WTC11 (cell line): ENCODE results near the gene LYRM7. TPM values are rescaled to one million over a fixed set of nuclear protein-coding genes. Genes with fewer than 3 reads are reported as not detected.
A peak's percentile ranks its signal among the peaks of the same experiment; 100 is the strongest.

Source experiments
- AFF4 ChIP-seq: sonication (generic); formaldehyde crosslinking; IDR thresholded peaks from 2 replicates; pipeline ENCODE4 v1.8.1; 2023; ENCODE audit warnings: mild to moderate bottlenecking, missing genetic modification reagents, borderline replicate concordance
- ARID4B ChIP-seq: sonication (generic); formaldehyde crosslinking; IDR thresholded peaks from 2 replicates; pipeline ENCODE4 v1.8.0; 2023; ENCODE audit warnings: missing genetic modification reagents, mild to moderate bottlenecking, borderline replicate concordance
- ATF1 ChIP-seq: sonication (generic); formaldehyde crosslinking; IDR thresholded peaks from 2 replicates; pipeline ENCODE4 v1.8.1; 2023; ENCODE audit warnings: mild to moderate bottlenecking, moderate library complexity, missing genetic modification reagents
- CREM ChIP-seq: sonication (generic); formaldehyde crosslinking; IDR thresholded peaks from 2 replicates; pipeline ENCODE4 v1.8.1; 2022; ENCODE audit warnings: mild to moderate bottlenecking, missing genetic modification reagents, moderate library complexity
- ELF4 ChIP-seq: sonication (generic); formaldehyde crosslinking; IDR thresholded peaks from 2 replicates; pipeline ENCODE4 v1.8.1; 2022; ENCODE audit warnings: low read depth, mild to moderate bottlenecking, moderate library complexity, missing genetic modification reagents
- EMX1 ChIP-seq: fragments of 250-450 bp; sonication (Bioruptor Pico); IDR thresholded peaks from 2 replicates; pipeline ENCODE4 v1.8.0; 2021; ENCODE audit warnings: mild to moderate bottlenecking
- FOXK1 ChIP-seq: sonication (generic); formaldehyde crosslinking; IDR thresholded peaks from 2 replicates; pipeline ENCODE4 v1.8.0; 2022; ENCODE audit warnings: mild to moderate bottlenecking, moderate library complexity, missing genetic modification reagents
- GRHL2 ChIP-seq: fragments of 250-450 bp; sonication (Bioruptor Pico); IDR thresholded peaks from 2 replicates; pipeline ENCODE4 v1.8.0; 2022; ENCODE audit warnings: mild to moderate bottlenecking, moderate library complexity; ENCODE audit not compliant: insufficient replicate concordance, severe bottlenecking
- NFATC4 ChIP-seq: fragments of 250-450 bp; sonication (Bioruptor Pico); IDR thresholded peaks from 2 replicates; pipeline ENCODE4 v1.9.0; 2021; ENCODE audit warnings: mild to moderate bottlenecking
- NR1H2 ChIP-seq: sonication (generic); formaldehyde crosslinking; IDR thresholded peaks from 2 replicates; pipeline ENCODE4 v1.9.0; 2021; ENCODE audit warnings: mild to moderate bottlenecking, moderate library complexity, missing genetic modification reagents
- NR2C2 ChIP-seq: sonication (generic); formaldehyde crosslinking; IDR thresholded peaks from 2 replicates; pipeline ENCODE4 v1.8.0; 2022; ENCODE audit warnings: mild to moderate bottlenecking, missing genetic modification reagents
- PRDM15 ChIP-seq: sonication (generic); formaldehyde crosslinking; IDR thresholded peaks from 2 replicates; pipeline ENCODE4 v1.8.0; 2022; ENCODE audit warnings: missing genetic modification reagents
- RELA ChIP-seq: sonication (generic); formaldehyde crosslinking; IDR thresholded peaks from 2 replicates; pipeline ENCODE4 v1.8.1; 2022; ENCODE audit warnings: missing genetic modification reagents, mild to moderate bottlenecking, borderline replicate concordance
- SOX15 ChIP-seq: fragments of 250-450 bp; sonication (Bioruptor Pico); IDR thresholded peaks from 2 replicates; pipeline ENCODE4 v1.9.0; 2021; ENCODE audit warnings: mild to moderate bottlenecking
- TEAD4 ChIP-seq: sonication (generic); formaldehyde crosslinking; IDR thresholded peaks from 2 replicates; pipeline ENCODE4 v1.8.0; 2022; ENCODE audit warnings: mild to moderate bottlenecking, missing genetic modification reagents
- USF2 ChIP-seq: sonication (generic); formaldehyde crosslinking; IDR thresholded peaks from 2 replicates; pipeline ENCODE4 v1.8.1; 2023; ENCODE audit warnings: mild to moderate bottlenecking, missing genetic modification reagents, moderate library complexity
- ZNF138 ChIP-seq: sonication (generic); formaldehyde crosslinking; conservative IDR thresholded peaks from 2 replicates; pipeline ENCODE4 v1.8.1; 2022; ENCODE audit warnings: mild to moderate bottlenecking, moderate library complexity, missing genetic modification reagents
- ZNF281 ChIP-seq: sonication (generic); formaldehyde crosslinking; IDR thresholded peaks from 2 replicates; pipeline ENCODE4 v1.8.0; 2023; ENCODE audit warnings: mild to moderate bottlenecking, missing genetic modification reagents
- ZNF396 ChIP-seq: fragments of 250-450 bp; sonication (Bioruptor Pico); IDR thresholded peaks from 2 replicates; pipeline ENCODE4 v1.8.0; 2021; ENCODE audit warnings: mild to moderate bottlenecking, moderate library complexity, borderline replicate concordance
- ZNF423 ChIP-seq: fragments of 250-450 bp; sonication (Bioruptor Pico); IDR thresholded peaks from 2 replicates; pipeline ENCODE4 v2.1.2; 2022; ENCODE audit warnings: mild to moderate bottlenecking, moderate library complexity
- ZSCAN18 ChIP-seq: fragments of 250-450 bp; sonication (Bioruptor Pico); IDR thresholded peaks from 2 replicates; pipeline ENCODE4 v2.1.2; 2022; ENCODE audit warnings: mild to moderate bottlenecking, moderate library complexity
- total RNA-seq: library from RNA; stranded (reverse); gene quantifications from 3 replicates; pipeline ENCODE4 v1.2.3, GENCODE V29; 2021

LYRM7 gene
- total RNA-seq, 1 experiment from 2014 or later: 11.2 TPM

GRCh38 chr5:131164191-131165118 is 6.3 kb upstream of the LYRM7 start (continued):
- TF ChIP-seq AFF4 (CRISPR knock-in tag) (no peak), PRDM15 (CRISPR knock-in tag) (no peak), ATF1 (CRISPR knock-in tag) (no peak), NFATC4 (CRISPR knock-in tag) (no peak), EMX1 (CRISPR knock-in tag) (no peak), ZNF396 (no peak), ZSCAN18 (CRISPR knock-in tag) (no peak), TEAD4 (no peak; the same call in 1 of the 2 replicates), NR1H2 (CRISPR knock-in tag) (no peak), RELA (CRISPR knock-in tag) (no peak), ZNF423 (CRISPR knock-in tag) (peak; percentile 59), ZNF138 (no peak), ARID4B (CRISPR knock-in tag) (no peak), USF2 (CRISPR knock-in tag) (no peak), NR2C2 (CRISPR knock-in tag) (no peak), ELF4 (CRISPR knock-in tag) (no peak), SOX15 (CRISPR knock-in tag) (no peak), ZNF281 (no peak), CREM (CRISPR knock-in tag) (0 out of 2 replicates have a peak, but pooled peaks have one; percentile 19), FOXK1 (CRISPR knock-in tag) (peak; percentile 27; the same call in 1 of the 2 replicates), GRHL2 (no peak)
